NK-92 (cell line): Measurements from ENCODE around the gene P3H1.
"Not testable (repeated sequence)": the region's sequence is repeated elsewhere in the genome, so short reads cannot be mapped to it uniquely, and the experiment has no call there.

Source experiments
- DNase-seq: peaks from one replicate; lab custom pipeline; 2025; ENCODE audit not compliant: unreplicated experiment; lab: John Stamatoyannopoulos, UW

The P3H1 gene, protein sequence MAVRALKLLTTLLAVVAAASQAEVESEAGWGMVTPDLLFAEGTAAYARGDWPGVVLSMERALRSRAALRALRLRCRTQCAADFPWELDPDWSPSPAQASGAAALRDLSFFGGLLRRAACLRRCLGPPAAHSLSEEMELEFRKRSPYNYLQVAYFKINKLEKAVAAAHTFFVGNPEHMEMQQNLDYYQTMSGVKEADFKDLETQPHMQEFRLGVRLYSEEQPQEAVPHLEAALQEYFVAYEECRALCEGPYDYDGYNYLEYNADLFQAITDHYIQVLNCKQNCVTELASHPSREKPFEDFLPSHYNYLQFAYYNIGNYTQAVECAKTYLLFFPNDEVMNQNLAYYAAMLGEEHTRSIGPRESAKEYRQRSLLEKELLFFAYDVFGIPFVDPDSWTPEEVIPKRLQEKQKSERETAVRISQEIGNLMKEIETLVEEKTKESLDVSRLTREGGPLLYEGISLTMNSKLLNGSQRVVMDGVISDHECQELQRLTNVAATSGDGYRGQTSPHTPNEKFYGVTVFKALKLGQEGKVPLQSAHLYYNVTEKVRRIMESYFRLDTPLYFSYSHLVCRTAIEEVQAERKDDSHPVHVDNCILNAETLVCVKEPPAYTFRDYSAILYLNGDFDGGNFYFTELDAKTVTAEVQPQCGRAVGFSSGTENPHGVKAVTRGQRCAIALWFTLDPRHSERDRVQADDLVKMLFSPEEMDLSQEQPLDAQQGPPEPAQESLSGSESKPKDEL

DNA sequence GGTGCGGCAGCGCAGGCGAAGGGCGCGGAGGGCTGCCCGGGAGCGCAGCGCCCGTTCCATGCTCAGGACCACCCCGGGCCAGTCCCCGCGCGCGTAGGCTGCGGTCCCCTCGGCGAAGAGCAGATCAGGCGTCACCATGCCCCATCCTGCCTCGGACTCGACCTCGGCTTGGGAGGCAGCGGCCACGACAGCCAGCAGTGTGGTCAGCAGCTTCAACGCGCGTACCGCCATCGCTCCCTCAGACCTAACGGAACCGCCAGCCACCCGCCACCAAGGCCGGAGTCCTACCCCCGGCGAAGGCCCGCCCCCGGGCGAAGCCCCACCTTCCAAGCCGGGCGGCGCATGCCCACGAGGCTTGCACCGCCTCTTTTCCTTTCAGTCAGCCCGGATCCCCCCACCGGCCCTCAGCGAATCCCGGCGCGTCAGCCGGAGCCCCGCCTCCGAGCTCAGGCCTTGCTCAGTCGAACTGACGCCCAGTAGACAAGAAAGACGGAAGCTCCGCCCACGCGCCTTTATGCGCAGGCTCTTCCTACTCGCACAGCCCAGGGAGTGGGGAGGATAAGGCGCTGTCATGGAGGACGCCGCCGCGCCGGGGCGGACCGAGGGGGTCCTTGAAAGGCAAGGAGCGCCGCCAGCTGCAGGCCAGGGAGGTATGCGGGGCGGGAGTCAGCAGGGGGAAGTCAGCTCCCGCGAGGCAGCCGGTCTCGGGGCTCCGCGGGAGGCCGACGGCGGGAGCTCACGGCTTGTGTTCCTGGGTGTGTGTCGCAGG lies at the start of gene P3H1, which contains the start of gene C1orf50:
TSS of gene P3H1 (minus strand) at position 288 of the 769 bp plus-strand sequence. CDS start at position 231, 57 bp downstream.
TSS of gene C1orf50 (plus strand) at position 509 of the 769 bp plus-strand sequence. CDS start at position 572, 63 bp downstream.
- peak; percentile 96 for DNase-seq

DNA sequence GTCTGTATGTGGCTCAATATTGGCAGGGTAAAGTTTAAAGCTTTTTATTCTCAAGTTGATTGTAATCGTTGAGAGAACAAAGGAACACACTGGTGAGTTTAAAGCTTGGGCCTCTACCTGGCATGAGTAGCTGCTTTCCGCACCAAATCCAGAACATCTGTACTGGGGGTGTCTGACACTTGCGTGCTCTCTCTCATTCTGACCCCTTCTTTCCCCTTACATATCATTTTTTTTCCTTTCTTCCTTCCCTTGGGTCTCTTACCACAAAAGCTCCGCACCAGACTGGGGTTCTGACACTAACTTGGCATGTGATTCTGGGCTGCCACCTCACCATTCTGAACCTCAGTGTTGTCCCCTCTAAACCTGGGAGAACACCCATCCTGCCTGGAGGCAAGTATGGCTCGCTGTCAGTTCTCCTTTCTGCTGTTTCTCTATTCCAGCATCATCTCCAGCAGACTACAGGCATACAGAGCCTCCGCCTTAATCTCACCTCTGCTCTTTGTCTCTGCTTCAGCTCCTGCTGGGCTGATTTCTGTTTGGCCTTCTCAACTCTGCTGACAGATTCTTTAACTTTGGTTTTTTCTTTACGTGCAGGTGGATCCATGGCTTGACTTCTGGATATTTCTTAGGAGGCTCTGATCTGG lies 49.2 kb upstream of the P3H1 start:
- DNase-seq = no peak

DNA sequence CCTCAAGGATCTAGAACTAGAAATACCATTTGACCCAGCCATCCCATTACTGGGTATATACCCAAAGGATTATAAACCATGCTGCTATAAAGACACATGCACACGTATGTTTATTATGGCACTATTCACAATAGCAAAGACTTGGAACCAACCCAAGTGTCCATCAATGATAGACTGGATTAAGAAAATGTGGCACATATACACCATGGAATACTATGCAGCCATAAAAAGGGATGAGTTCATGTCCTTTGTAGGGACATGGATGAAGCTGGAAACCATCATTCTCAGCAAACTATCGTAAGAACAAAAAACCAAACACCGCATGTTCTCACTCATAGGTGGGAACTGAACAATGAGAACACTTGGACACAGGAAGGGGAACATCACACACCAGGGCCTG lies 48.0 kb upstream of the P3H1 start:
- not testable (repeated sequence) for DNase-seq

DNA sequence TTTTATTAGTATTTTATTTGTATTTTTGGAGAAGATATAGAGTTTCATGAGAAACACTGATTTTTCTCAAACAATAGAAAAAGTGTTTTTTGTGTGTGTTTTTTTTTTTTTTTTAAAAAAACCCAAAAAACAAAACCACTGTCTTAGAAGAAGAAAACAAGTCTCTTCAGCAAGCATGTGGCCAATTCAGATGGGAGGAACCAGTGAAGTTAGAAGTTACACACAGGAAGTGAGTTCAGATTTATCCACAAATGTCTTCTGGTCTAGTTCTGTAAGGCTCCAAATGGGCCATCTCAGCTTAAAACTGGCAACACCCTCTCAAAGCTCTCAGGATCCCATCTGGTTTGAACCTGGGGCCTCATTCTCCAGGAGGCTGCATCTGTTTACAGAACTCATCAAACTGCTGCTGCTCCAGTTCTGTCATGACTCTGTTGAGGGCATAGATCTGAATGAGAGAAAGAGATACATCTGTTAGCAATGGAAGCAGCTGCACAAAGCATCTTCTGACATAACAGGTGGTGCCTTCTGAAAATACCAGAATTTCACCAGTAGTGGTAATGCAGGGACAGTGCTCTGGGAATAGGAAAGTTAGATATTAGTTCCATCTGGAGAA lies 40.3 kb upstream of the P3H1 start:
- DNase-seq = no peak

- no peak for DNase-seq
Observed at GRCh38 chr1:42806593-42806992, 39.8 kb upstream of the P3H1 start.

DNA sequence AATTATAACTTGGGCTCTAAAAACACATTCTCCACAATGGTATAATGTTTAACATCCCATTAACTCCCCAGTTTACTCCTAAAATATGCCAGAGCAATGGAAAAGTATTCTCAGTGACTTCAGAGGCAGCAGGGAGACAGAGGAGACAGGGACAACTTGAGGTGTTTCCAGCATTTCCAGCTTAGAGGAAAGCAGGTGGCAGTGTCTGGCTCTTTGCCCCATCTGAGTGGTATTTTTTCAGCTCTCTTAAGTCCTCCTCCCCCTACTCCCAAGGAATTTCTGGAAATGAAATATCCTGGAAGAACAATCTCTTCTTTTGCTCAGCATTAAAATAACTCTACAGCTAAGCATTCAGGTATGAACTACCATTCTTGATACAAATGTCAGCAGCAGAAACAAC lies 39.3 kb upstream of the P3H1 start:
- no peak for DNase-seq

- DNase-seq = no peak
Observed at GRCh38 chr1:42801832-42802473, 35.1 kb upstream of the P3H1 start.

- DNase-seq = no peak
Observed at GRCh38 chr1:42797979-42798378, 31.2 kb upstream of the P3H1 start.

- DNase-seq = no peak
Observed at GRCh38 chr1:42797414-42797813, 30.6 kb upstream of the P3H1 start.

DNA sequence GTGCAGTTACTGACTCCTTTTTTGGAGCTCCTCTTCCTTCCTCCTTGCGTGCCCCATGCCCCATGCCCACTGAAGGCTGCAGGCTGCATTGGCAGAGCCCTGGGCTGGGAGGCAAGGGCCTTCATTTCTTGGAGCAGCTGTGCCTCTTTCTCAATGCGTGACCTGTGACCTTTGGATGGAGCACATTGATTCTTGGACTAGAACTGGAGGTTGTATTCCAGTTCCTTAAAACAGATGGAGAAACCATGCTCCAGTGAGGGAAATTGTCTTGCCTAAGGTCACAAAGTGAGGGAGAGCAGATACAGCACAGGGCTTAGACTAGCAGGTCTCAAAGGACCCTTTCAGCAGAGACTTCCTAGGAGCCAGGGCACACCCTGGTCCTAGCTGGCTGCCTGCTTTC lies 27.0 kb upstream of the P3H1 start:
- DNase-seq = no peak

DNA sequence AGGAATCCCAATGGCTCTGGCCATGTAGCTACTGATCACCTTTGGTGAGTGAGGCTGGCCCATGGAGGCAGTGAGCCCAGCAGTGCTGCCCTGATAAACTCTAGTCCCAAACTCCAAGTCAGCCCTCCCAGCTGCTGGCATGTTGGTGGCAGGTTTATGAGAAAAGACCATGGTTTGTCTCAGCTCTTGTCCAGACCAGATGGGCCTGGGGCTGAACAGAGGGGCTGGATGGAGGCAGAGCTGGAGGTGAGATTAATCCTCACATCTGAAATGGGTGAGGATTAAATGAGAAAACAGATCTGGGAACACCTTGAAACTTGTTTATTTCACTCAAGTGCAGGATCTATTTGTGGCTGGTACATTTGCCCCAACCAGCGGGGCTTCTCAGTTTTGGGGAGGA lies 21.2 kb upstream of the P3H1 start:
- DNase-seq = no peak

DNA sequence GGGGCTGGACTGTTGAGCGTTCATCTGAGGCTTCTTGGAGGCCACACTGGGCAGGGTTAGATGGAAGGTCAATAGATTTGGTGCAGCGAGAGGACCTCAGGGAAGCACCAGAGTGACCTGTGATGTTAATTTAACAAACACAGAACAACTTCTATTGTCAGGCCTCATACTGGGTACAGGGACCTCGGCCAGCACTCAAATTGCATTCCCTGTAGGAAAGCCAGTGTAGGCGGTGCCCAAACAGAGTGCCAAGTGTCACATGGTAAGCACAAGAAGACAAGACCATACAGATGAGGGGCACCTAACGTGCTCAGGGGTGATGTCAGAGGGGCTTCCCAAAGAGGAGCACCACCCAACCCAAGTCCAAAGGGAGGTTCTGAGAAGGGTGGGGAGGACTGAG lies 19.3 kb upstream of the P3H1 start:
- no peak for DNase-seq

DNA sequence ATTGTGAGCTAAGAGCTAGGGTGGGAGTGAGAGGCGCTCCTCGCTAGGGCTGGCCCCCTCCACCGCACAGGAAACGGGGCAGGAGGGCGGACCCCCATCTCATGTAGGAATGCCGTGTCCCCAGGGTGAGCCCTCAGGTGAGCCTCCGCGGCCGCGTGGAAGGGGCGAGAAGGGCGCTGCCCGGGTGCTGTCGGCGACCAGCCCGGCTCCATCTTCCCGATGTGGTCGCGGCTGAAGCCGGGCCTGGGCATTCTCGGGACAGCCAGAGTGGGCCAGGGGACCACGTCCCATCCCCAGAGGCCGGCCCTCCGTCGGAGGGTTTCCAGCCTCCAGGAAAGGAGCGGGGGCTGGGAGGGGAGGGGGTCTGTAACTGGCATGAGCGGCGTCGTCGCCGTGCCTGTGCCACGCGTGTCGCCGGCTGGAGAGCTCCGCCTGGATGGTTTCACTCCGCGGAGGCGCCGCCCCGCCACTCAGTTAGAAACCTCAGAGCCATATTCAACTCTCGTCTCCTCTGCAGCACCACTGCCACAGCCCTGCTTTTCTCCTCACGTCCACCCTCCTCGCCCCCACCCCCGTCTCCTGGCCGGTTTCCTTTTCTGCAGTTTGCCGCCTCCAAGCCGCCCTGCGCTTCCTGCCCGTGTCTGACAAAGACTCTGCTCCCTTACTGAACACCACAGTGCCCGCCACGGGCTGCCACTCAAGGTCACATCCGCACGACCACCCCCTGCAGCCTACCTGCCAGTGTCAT lies 18.3 kb upstream of the P3H1 start, which contains the start of gene TMEM269:
TSS of gene TMEM269 (plus strand) at position 46 of the 748 bp plus-strand sequence. CDS start 4,903 bp downstream, outside the sequence.
- DNase-seq = no peak

- no peak for DNase-seq
Observed at GRCh38 chr1:42784547-42784945, 17.7 kb upstream of the P3H1 start.

- DNase-seq = no peak
Observed at GRCh38 chr1:42783092-42783491, 16.3 kb upstream of the P3H1 start.

DNA sequence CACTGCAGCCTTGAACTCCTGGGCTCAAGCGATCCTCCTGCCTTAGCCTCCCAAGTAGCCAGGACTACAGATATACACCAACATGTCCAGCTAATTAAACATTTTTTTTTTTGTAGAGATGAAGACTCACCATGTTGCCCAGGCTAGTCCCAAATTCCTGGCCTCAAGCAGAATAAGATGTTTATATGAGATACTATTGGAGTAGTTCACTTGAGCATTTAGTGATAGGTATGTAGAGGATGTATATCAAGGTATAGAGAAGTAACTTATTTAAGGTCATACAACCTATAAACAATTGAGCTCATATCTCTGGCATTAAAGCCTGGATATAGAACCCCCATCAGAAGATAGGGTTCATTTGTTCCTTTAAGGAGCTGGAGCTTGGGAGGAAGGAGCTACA lies 13.3 kb upstream of the P3H1 start:
- no peak for DNase-seq

GRCh38 chr1:42779725-42780124 lies 12.9 kb upstream of the P3H1 start:
- no peak for DNase-seq

GRCh38 chr1:42777852-42778251 lies 11.0 kb upstream of the P3H1 start:
- DNase-seq = no peak

- DNase-seq = no peak
Observed at GRCh38 chr1:42776502-42776901, 9.7 kb upstream of the P3H1 start.
